MM.1S (cell line): ENCODE measurements around the gene A4GALT.
A peak's percentile ranks its signal among the peaks of the same experiment; 100 is the strongest.

Experiments used
- DNase-seq: peaks from one replicate; pipeline ENCODE4 v3.0.0-alpha.2; 2015
- H2AFZ ChIP-seq: fragments of 300-600 bp; sonication (generic); 2 replicates; pipeline ENCODE4 v1.6.0; 2016; ENCODE audit warnings: antibody characterized with exemption, low read length
- H3F3A ChIP-seq: fragments of 300-600 bp; sonication (generic); 2 replicates; pipeline ENCODE4 v1.6.1; 2016; ENCODE audit warnings: mild to moderate bottlenecking, antibody characterized with exemption, low read length, moderate library complexity, mixed read lengths; ENCODE audit not compliant: insufficient read depth
- H3K27ac ChIP-seq: fragments of 300-600 bp; sonication (generic); 2 replicates; pipeline ENCODE4 v1.5.1; 2016; ENCODE audit warnings: mild to moderate bottlenecking, low read length
- H3K27me3 ChIP-seq: fragments of 300-600 bp; sonication (generic); replicated peaks from 2 replicates; pipeline ENCODE4 v1.6.0; 2016; ENCODE audit warnings: low read length; ENCODE audit not compliant: insufficient read depth
- H3K36me3 ChIP-seq: fragments of 300-600 bp; sonication (generic); replicated peaks from 2 replicates; pipeline ENCODE4 v1.6.1; 2016; ENCODE audit warnings: mild to moderate bottlenecking, low read length, mixed read lengths; ENCODE audit not compliant: insufficient read depth
- H3K4me1 ChIP-seq: fragments of 300-600 bp; sonication (generic); 2 replicates; pipeline ENCODE4 v1.6.1; 2016; ENCODE audit warnings: low read length, mixed read lengths
- H3K4me2 ChIP-seq: fragments of 300-600 bp; sonication (generic); 2 replicates; pipeline ENCODE4 v1.6.0; 2016; ENCODE audit warnings: low read depth, low read length
- H3K4me3 ChIP-seq: fragments of 300-600 bp; sonication (generic); 2 replicates; pipeline ENCODE4 v1.5.1; 2016; ENCODE audit warnings: low read length, mixed read lengths
- H3K79me2 ChIP-seq: fragments of 300-600 bp; sonication (generic); 2 replicates; pipeline ENCODE4 v1.6.1; 2016; ENCODE audit warnings: mixed run types, low read length, mixed read lengths
- H3K9ac ChIP-seq: fragments of 300-600 bp; sonication (generic); 2 replicates; pipeline ENCODE4 v1.6.1; 2016; ENCODE audit warnings: low read length, mixed read lengths
- H3K9me2 ChIP-seq: fragments of 300-600 bp; sonication (generic); replicated peaks from 2 replicates; pipeline ENCODE4 v1.6.1; 2016; ENCODE audit warnings: mild to moderate bottlenecking, low read length, mixed read lengths; ENCODE audit not compliant: insufficient read depth
- H3K9me3 ChIP-seq: fragments of 300-600 bp; sonication (generic); replicated peaks from 2 replicates; pipeline ENCODE4 v1.6.1; 2016; ENCODE audit warnings: mild to moderate bottlenecking, low read length, mixed read lengths; ENCODE audit not compliant: insufficient read depth
- H4K20me1 ChIP-seq: fragments of 300-600 bp; sonication (generic); 2 replicates; pipeline ENCODE4 v1.6.1; 2016; ENCODE audit warnings: mild to moderate bottlenecking, low read length, moderate library complexity, mixed read lengths; ENCODE audit not compliant: insufficient read depth
- EZH2 ChIP-seq: fragments of 300-600 bp; sonication (generic); optimal IDR thresholded peaks from 2 replicates; pipeline ENCODE3; 2017; ENCODE audit warnings: low read depth, mild to moderate bottlenecking, antibody characterized with exemption, low read length, mixed read lengths
- EZH2phosphoT487 ChIP-seq: fragments of 300-600 bp; sonication (generic); IDR thresholded peaks from 2 replicates; pipeline ENCODE4 v1.6.1; 2018; ENCODE audit warnings: antibody characterized with exemption, low read length
- TF ChIP-seq, protein P1 (sequence below): fragments of 300-600 bp; sonication (generic); IDR thresholded peaks from 2 replicates; pipeline ENCODE4 v1.5.1; 2016; ENCODE audit warnings: antibody characterized with exemption, low read length, mixed read lengths

The A4GALT gene

DNA sequence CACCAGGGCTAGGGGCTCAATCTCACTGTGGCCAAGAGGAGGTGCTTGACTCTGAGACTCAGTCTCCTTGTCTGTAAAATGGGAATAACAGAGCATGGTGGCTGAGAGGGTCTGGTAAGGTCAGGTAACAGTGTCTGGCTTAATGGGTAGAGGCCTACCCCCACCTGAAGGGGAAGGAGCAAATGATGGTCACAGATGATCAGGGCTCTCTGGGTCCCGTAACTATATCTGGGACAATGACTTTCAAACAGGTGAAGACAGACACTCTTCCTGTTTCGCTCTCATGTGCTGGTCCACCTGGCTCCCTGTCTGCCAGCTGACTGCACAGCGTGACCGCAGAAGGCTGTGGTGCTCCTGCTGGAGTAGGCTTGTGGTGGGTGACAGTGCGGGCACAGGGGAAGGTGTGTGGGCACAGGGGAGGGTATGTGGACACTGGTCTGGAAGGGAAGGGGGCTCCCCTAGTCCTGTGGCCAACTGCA is 4.0 kb downstream of the A4GALT start:
- Histone ChIP-seq H3K79me2 (no peaks in the 10 kb centered on the region), H3K4me2 (peak overlapping the region; percentile 84), H2AFZ (peak overlapping the region; percentile 40), H3K4me1 (peaks cover 23% of the 10 kb centered on the region), H3K27me3 (peaks cover 21% of the 10 kb centered on the region), H3K27ac (peak overlapping the region; percentile 85), H3K36me3 (no peaks in the 10 kb centered on the region), H3K4me3 (peak overlapping the region; percentile 31), H3F3A (peaks cover 20% of the 10 kb centered on the region), H4K20me1 (no peaks in the 10 kb centered on the region), H3K9me3 (no peaks in the 10 kb centered on the region), H3K9ac (peak overlapping the region; percentile 37; the same call in 1 of the 2 replicates), H3K9me2 (no peaks in the 10 kb centered on the region)
- peak; percentile 87 for DNase-seq
- TF ChIP-seq, protein P1, sequence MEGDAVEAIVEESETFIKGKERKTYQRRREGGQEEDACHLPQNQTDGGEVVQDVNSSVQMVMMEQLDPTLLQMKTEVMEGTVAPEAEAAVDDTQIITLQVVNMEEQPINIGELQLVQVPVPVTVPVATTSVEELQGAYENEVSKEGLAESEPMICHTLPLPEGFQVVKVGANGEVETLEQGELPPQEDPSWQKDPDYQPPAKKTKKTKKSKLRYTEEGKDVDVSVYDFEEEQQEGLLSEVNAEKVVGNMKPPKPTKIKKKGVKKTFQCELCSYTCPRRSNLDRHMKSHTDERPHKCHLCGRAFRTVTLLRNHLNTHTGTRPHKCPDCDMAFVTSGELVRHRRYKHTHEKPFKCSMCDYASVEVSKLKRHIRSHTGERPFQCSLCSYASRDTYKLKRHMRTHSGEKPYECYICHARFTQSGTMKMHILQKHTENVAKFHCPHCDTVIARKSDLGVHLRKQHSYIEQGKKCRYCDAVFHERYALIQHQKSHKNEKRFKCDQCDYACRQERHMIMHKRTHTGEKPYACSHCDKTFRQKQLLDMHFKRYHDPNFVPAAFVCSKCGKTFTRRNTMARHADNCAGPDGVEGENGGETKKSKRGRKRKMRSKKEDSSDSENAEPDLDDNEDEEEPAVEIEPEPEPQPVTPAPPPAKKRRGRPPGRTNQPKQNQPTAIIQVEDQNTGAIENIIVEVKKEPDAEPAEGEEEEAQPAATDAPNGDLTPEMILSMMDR: no peak
- no peak for TF ChIP-seq EZH2phosphoT487
- TF ChIP-seq EZH2: no peak

GRCh38 chr22:42716221-42716620 is 4.4 kb downstream of the A4GALT start:
- Histone ChIP-seq H3K79me2 (no peaks in the 10 kb centered on the region), H3K9me3 (no peaks in the 10 kb centered on the region), H3K4me3 (no peak overlapping the region), H3F3A (peaks cover 20% of the 10 kb centered on the region), H3K27me3 (peaks cover 16% of the 10 kb centered on the region), H4K20me1 (no peaks in the 10 kb centered on the region), H3K27ac (peak overlapping the region; percentile 85), H3K4me2 (peak overlapping the region; percentile 84), H3K4me1 (peaks cover 23% of the 10 kb centered on the region), H3K9ac (peak overlapping the region; percentile 28; the same call in 1 of the 2 replicates), H3K9me2 (no peaks in the 10 kb centered on the region), H3K36me3 (no peaks in the 10 kb centered on the region), H2AFZ (peak overlapping the region; percentile 40; the same call in 1 of the 2 replicates)
- peak; percentile 36 for DNase-seq
- TF ChIP-seq EZH2 (no peak), EZH2phosphoT487 (no peak)
- TF ChIP-seq, protein P1: no peak

DNA sequence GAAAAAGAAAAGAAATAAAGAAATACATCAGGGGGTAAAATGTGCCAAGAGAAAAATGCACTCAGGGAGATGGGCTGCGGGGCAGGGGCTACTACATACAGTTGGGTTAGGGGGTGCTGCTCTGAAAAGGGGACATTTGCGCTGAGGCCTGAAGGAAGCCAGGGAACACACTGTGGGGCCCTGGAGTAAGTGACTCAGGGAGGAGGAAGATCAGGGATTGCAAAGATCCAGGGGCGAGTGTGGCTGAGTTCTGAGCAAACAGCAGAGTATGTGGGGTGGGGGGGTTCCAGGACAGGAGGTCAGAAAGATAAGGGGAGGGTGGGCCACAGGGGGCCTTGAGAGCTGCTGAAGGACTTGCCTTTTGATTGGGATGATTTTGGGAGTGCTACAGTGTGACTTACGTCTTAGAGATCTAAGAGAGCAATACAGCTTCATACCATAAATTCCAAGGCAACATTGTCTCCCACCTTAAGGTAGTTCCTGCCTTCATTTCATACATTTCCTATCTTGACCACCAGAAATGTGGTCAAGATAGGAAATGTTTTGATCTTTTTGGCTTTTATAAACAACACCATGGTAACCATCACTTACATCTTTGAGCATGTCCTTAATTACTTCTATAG is 5.8 kb downstream of the A4GALT start:
- Histone ChIP-seq H4K20me1 (no peaks in the 10 kb centered on the region), H3F3A (peaks cover 20% of the 10 kb centered on the region), H3K4me1 (peaks cover 20% of the 10 kb centered on the region), H3K79me2 (no peaks in the 10 kb centered on the region), H3K4me3 (no peak overlapping the region), H3K36me3 (no peaks in the 10 kb centered on the region), H3K9me3 (no peaks in the 10 kb centered on the region), H3K9me2 (no peaks in the 10 kb centered on the region), H3K27me3 (peaks cover 6% of the 10 kb centered on the region), H3K27ac (no peak overlapping the region), H3K4me2 (no peak overlapping the region), H3K9ac (no peak overlapping the region), H2AFZ (no peak overlapping the region)
- TF ChIP-seq EZH2: no peak
- no peak for TF ChIP-seq EZH2phosphoT487
- TF ChIP-seq, protein P1: no peak
- no peak for DNase-seq
